HUES6 (cell line): Measurements from ENCODE around the gene MNS1.
"Not testable (repeated sequence)": the region's sequence is repeated elsewhere in the genome, so short reads cannot be mapped to it uniquely, and the experiment has no call there.

ENCODE experiments used
- H3K27ac ChIP-seq: 2 replicates; pipeline ENCODE4 v1.7.0; 2013; ENCODE audit warnings: low read depth, mild to moderate bottlenecking, low read length, inconsistent platforms
- H3K27me3 ChIP-seq: 2 replicates; pipeline ENCODE4 v1.6.1; 2013; ENCODE audit warnings: low read length; ENCODE audit not compliant: control insufficient read depth, insufficient read depth
- H3K36me3 ChIP-seq: 2 replicates; pipeline ENCODE4 v1.6.1; 2013; ENCODE audit warnings: low read length; ENCODE audit not compliant: control insufficient read depth, insufficient read depth
- H3K4me1 ChIP-seq: 2 replicates; pipeline ENCODE4 v1.6.1; 2013; ENCODE audit warnings: low read length; ENCODE audit not compliant: control insufficient read depth, insufficient read depth
- H3K4me3 ChIP-seq: 2 replicates; pipeline ENCODE4 v1.5.1; 2013; ENCODE audit warnings: low read depth, low read length
- H3K9ac ChIP-seq: one replicate; pipeline ENCODE4 v1.6.1; 2013; ENCODE audit warnings: mild to moderate bottlenecking, low read length
- H3K9me3 ChIP-seq: 2 replicates; pipeline ENCODE4 v1.6.1; 2013; ENCODE audit warnings: low read depth, low read length; ENCODE audit not compliant: control insufficient read depth, insufficient read depth

The MNS1 gene

DNA sequence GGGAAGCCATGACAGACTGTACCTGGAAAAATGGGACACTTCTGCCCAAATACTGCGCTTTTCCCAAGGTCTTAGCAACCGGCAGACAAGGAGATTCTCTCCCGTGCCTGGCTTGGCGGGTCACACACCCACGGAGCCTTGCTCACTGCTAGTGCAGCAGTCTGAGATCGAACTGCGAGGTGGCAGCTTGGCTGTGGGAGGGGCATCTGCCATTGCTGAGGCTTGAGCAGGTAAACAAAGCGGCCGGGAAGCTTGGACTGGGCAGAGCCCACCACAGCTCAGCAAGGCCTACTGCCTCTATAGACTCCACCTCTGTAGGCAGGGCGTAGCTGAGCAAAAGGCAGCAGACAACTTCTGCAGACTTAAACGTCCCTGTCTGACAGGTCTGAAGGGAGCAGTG is 65.7 kb downstream of the MNS1 start:
- H3K4me3 ChIP-seq, H3K36me3 ChIP-seq: not testable (repeated sequence)

DNA sequence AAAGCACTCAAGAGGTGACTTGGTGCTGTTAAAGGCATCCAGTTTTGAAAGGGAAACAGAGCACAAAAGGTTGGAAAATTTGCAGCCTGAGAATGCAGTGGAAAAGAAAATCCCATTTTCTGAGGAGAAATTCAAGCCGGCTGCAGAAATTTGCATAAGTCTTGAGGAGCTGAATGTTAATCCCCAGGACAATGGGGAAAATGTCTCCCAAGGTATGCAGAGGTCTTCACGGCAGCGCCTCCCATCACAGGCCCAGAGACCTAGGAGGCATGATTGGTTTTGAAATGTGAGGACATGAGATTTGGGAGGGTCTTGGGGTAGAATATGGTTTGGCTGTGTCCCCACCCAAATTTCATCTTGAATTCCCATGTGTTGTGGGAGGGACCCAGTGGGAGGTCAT is 67.6 kb downstream of the MNS1 start:
- H3K9me3 ChIP-seq: peaks cover 16% of the 10 kb centered on the region
- not testable (repeated sequence) for H3K36me3 ChIP-seq, H3K27ac ChIP-seq, H3K4me3 ChIP-seq, H3K4me1 ChIP-seq, H3K27me3 ChIP-seq, H3K9ac ChIP-seq

More for the DNA sequence above, 65.7 kb downstream of the MNS1 start:
- not testable (repeated sequence) for H3K9ac ChIP-seq, H3K27ac ChIP-seq, H3K27me3 ChIP-seq, H3K4me1 ChIP-seq
- peaks cover 16% of the 10 kb centered on the region for H3K9me3 ChIP-seq

DNA sequence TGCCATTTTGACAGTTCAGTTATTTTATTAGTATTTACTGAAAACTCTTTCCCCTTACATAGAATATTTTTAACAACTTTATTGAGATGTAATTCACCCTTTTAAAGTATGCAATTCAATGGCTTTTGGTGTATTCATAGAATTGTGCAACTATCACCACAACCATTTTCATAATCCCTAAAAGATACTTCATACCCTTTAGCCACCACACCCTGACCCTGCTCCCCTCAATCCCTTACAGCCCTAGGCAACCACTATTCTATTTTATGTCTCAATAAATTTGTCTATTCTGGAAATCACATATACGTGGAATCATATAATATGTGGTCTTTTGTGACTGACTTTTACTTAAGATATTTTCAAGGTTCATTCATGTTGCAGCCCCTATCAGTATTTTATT is 70.0 kb downstream of the MNS1 start:
- H3K4me1 ChIP-seq: no peaks in the 10 kb centered on the region
- H3K27me3 ChIP-seq: no peaks in the 10 kb centered on the region
- H3K4me3 ChIP-seq: no peak overlapping the region
- H3K27ac ChIP-seq: no peak overlapping the region
- no peaks in the 10 kb centered on the region for H3K36me3 ChIP-seq
- no peak overlapping the region for H3K9ac ChIP-seq
- peaks cover 16% of the 10 kb centered on the region for H3K9me3 ChIP-seq

- H3K27me3 ChIP-seq: no peaks in the 10 kb centered on the region
- H3K9ac ChIP-seq: no peak overlapping the region
- H3K9me3 ChIP-seq: peaks cover 7% of the 10 kb centered on the region; the same call in 1 of the 2 replicates
- no peak overlapping the region for H3K27ac ChIP-seq
- no peaks in the 10 kb centered on the region for H3K4me1 ChIP-seq
- H3K36me3 ChIP-seq: no peaks in the 10 kb centered on the region
- H3K4me3 ChIP-seq: no peak overlapping the region
Observed at GRCh38 chr15:56393277-56393676, 71.7 kb downstream of the MNS1 start.

DNA sequence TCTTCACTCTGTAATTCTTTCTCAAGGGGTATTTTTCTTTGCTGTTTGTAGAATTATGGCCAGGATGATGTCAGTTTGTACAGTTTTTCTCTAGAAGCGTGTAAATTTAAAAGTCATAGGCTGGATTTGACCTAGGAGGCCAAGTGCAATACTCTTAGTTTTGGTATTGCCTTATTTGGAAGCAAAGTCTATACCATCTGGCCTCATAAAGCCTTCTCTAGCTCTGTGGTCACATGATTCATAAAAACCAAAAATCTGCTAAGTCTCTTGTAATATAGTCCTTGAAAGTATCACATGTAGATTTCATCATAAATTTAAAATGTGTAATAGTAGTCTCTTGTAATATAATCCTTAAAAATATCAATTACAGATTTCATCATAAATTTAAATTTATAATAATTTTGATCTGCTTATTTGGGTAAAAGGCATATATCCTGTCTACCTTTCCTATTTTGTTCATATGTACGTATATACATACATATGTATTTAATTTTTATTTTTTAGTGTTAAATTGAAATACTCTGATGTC is 74.1 kb downstream of the MNS1 start:
- Histone ChIP-seq H3K4me3 (no peak overlapping the region), H3K27ac (no peak overlapping the region), H3K9me3 (no peaks in the 10 kb centered on the region; the same call in 1 of the 2 replicates), H3K4me1 (no peaks in the 10 kb centered on the region), H3K9ac (no peak overlapping the region), H3K36me3 (no peaks in the 10 kb centered on the region), H3K27me3 (no peaks in the 10 kb centered on the region)

GRCh38 chr15:56385908-56386307 is 79.0 kb downstream of the MNS1 start:
- no peak overlapping the region for H3K27ac ChIP-seq
- no peaks in the 10 kb centered on the region for H3K36me3 ChIP-seq
- H3K9me3 ChIP-seq: no peaks in the 10 kb centered on the region; the same call in 1 of the 2 replicates
- H3K4me3 ChIP-seq: no peak overlapping the region
- no peak overlapping the region for H3K9ac ChIP-seq
- H3K4me1 ChIP-seq: no peaks in the 10 kb centered on the region
- no peaks in the 10 kb centered on the region for H3K27me3 ChIP-seq

DNA sequence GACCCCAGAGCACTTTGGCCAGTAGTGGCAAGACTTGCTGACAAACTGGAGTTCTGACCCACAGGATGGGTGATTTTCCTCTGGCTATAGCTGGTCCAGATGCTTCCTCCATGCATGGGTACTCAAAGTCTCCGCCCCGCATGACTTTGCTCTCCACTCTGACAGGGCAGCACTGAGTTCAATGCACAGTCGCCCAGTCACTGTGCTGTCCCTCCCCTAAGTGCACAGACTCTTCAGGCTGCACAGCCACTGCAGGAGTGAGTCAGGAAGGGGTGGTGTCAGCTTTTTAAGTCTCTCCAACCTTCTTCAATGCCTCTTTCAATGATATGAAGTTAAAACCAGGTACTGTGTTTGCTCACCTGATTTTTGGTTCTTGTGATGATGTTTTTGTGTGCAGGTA is 81.9 kb downstream of the MNS1 start:
- no peaks in the 10 kb centered on the region for H3K27me3 ChIP-seq
- no peaks in the 10 kb centered on the region; the same call in 1 of the 2 replicates for H3K9me3 ChIP-seq
- no peak overlapping the region for H3K9ac ChIP-seq
- H3K4me1 ChIP-seq: no peaks in the 10 kb centered on the region
- no peak overlapping the region for H3K27ac ChIP-seq
- H3K4me3 ChIP-seq: no peak overlapping the region
- no peaks in the 10 kb centered on the region for H3K36me3 ChIP-seq
